ENCODE results near the gene SYS1.

SYS1 gene

GRCh38 chr20:45354423-45355208 lies 8.3 kb upstream of the SYS1 start:
- Histone ChIP-seq H3K27me3 (ENCODE audit: control insufficient read depth in 1 of 2, insufficient read depth in 2 of 2, low read length in 2 of 2) (no peaks in the 10 kb centered on the region), H3K9me3 (ENCODE audit: control insufficient read depth in 1 of 2, low read length in 2 of 2) (no peaks in the 10 kb centered on the region), H3K4me3 (ENCODE audit: low read depth in 1 of 2, low read length in 2 of 2) (no peak overlapping the region), H3K27ac (ENCODE audit: low read depth, low read length) (no peak overlapping the region), H3K9ac (ENCODE audit: low read depth in 1 of 2, low read length in 2 of 2) (no peak overlapping the region), H3K36me3 (ENCODE audit: control insufficient read depth in 1 of 2, insufficient read depth in 2 of 2, low read length in 2 of 2) (no peaks in the 10 kb centered on the region), H3K4me1 (ENCODE audit: control insufficient read depth in 1 of 2, insufficient read depth in 2 of 2, low read length in 2 of 2) (peaks cover 16 to 22% of the 10 kb centered on the region in 2 donors)

DNA sequence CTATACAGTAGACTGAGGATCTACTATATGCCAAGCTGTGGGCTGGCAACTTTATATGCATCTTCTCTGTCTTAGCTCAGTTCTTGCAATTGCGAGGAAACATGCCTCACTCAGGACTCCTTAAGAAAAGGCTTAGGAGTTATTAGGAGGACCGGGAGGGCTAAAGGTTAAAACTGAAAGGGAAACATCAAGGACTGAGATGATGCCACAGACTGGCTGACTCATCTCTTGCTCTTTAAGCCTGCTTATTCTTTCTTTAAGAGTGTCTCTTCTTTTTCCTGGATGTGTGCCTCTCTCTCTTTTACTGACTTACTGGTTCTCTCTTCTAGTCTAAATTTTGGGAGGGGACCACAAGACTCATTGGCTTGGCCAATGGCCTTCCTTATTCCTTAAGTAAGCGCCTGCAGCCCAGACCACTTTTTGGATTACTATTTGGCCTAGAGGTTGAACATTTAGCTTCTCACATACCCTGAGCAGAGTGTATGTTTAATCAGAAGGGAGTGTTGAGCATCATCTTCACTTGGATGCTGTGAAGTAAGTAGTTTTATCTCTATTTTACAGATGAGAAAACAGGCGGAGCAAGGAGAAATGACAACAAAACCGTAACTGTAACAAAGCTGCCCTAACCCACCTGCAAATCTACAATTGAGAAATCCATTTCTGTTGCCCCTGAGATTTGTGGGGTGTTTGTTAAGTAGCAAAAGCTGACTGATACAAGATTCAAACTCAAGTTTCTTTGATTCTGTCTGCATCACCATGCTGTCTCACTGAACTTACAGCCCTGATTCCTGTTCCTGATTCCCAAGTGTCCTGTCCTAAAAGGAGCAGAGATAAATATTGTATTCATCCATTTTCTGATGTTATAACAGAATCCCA lies 7.5 kb upstream of the SYS1 start:
- Histone ChIP-seq H3K9me3 (ENCODE audit: control insufficient read depth in 1 of 2, low read length in 2 of 2) (no peaks in the 10 kb centered on the region), H3K27ac (ENCODE audit: low read depth, low read length) (no peak overlapping the region), H3K4me1 (ENCODE audit: control insufficient read depth in 1 of 2, insufficient read depth in 2 of 2, low read length in 2 of 2) (peaks cover 23 to 27% of the 10 kb centered on the region in 2 donors), H3K27me3 (ENCODE audit: control insufficient read depth in 1 of 2, insufficient read depth in 2 of 2, low read length in 2 of 2) (no peaks in the 10 kb centered on the region), H3K4me3 (ENCODE audit: low read depth in 1 of 2, low read length in 2 of 2) (no peak overlapping the region), H3K36me3 (ENCODE audit: control insufficient read depth in 1 of 2, insufficient read depth in 2 of 2, low read length in 2 of 2) (no peaks in the 10 kb centered on the region), H3K9ac (ENCODE audit: low read depth in 1 of 2, low read length in 2 of 2) (no peak overlapping the region)

DNA sequence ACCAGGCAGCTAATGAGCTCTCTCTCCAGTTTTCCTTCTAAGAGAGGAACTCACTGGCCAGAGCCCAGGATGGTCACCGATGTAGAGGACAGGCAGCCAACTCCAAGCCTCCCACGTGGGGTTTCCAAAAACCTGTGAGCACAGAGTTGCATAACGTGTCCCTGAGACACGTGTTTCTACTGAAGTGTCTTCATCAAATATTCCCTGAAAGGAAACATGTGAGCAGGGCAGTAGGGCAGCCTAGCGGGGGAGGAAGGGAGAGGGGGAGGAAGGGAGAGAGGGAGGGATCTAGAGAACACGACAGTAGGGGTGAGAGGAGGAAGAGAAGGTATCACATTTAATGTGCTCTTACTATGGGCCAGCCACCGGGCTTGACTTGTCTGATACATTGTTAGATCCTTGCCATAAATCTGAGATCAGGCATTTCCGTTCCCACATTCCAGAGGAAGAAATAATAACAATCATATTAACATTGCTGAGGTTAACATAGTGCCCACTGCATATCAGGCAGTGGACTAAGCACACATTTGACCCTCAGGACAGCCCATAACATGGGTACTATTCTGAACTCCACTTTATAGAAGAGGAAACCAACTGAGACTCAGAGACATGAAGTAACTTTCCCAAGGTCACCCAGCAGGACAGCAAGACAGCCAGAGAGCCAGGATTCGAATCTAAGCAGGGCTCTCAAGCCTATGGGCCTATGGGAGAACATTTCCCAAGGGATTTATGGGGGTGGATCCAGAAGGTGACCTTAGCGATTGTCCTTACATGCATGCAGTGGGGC lies 4.5 kb upstream of the SYS1 start:
- H3K9ac ChIP-seq (ENCODE audit: low read depth in 1 of 2, low read length in 2 of 2) = no peak overlapping the region
- H3K9me3 ChIP-seq (ENCODE audit: control insufficient read depth in 1 of 2, low read length in 2 of 2) = no peaks in the 10 kb centered on the region
- no peaks in the 10 kb centered on the region for H3K27me3 ChIP-seq (ENCODE audit: control insufficient read depth in 1 of 2, insufficient read depth in 2 of 2, low read length in 2 of 2)
- no peaks in the 10 kb centered on the region for H3K36me3 ChIP-seq (ENCODE audit: control insufficient read depth in 1 of 2, insufficient read depth in 2 of 2, low read length in 2 of 2)
- H3K27ac ChIP-seq (ENCODE audit: low read depth, low read length) = peak overlapping the region; percentile 53
- H3K4me3 ChIP-seq (ENCODE audit: low read depth in 1 of 2, low read length in 2 of 2) = no peak overlapping the region
- peaks cover 27 to 29% of the 10 kb centered on the region in 2 donors for H3K4me1 ChIP-seq (ENCODE audit: control insufficient read depth in 1 of 2, insufficient read depth in 2 of 2, low read length in 2 of 2)

DNA sequence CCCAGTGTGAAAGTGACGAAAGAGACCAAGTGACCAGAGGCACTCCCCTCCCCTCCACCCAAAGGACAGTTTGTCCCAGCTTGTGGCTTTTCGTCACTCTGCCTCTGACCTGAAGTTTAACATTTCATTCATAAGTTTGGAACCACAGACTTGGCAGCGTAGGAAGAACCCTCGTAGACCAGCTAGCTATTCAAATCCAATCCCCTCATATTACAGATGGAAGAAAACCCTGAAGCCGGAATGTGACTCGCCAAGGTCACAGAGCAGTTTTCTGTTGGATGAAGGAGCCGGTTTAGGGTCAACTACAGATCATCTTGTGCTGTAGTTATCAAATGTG lies 3.9 kb upstream of the SYS1 start:
- H3K36me3 ChIP-seq (ENCODE audit: control insufficient read depth in 1 of 2, insufficient read depth in 2 of 2, low read length in 2 of 2) = no peaks in the 10 kb centered on the region
- H3K27me3 ChIP-seq (ENCODE audit: control insufficient read depth in 1 of 2, insufficient read depth in 2 of 2, low read length in 2 of 2) = no peaks in the 10 kb centered on the region
- H3K9ac ChIP-seq (ENCODE audit: low read depth in 1 of 2, low read length in 2 of 2) = no peak overlapping the region
- no peak overlapping the region for H3K27ac ChIP-seq (ENCODE audit: low read depth, low read length)
- H3K4me1 ChIP-seq (ENCODE audit: control insufficient read depth in 1 of 2, insufficient read depth in 2 of 2, low read length in 2 of 2) = peaks cover 31 to 35% of the 10 kb centered on the region in 2 donors
- no peak overlapping the region for H3K4me3 ChIP-seq (ENCODE audit: low read depth in 1 of 2, low read length in 2 of 2)
- H3K9me3 ChIP-seq (ENCODE audit: control insufficient read depth in 1 of 2, low read length in 2 of 2) = no peaks in the 10 kb centered on the region

GRCh38 chr20:45359406-45360148 lies 3.4 kb upstream of the SYS1 start:
- Histone ChIP-seq H3K9me3 (ENCODE audit: control insufficient read depth in 1 of 2, low read length in 2 of 2) (no peaks in the 10 kb centered on the region), H3K27me3 (ENCODE audit: control insufficient read depth in 1 of 2, insufficient read depth in 2 of 2, low read length in 2 of 2) (no peaks in the 10 kb centered on the region), H3K36me3 (ENCODE audit: control insufficient read depth in 1 of 2, insufficient read depth in 2 of 2, low read length in 2 of 2) (no peaks in the 10 kb centered on the region), H3K4me3 (ENCODE audit: low read depth in 1 of 2, low read length in 2 of 2) (no peak overlapping the region), H3K9ac (ENCODE audit: low read depth in 1 of 2, low read length in 2 of 2) (no peak overlapping the region), H3K27ac (ENCODE audit: low read depth, low read length) (peak overlapping the region; percentile 13), H3K4me1 (ENCODE audit: control insufficient read depth in 1 of 2, insufficient read depth in 2 of 2, low read length in 2 of 2) (peaks cover 34 to 37% of the 10 kb centered on the region in 2 donors)

- Histone ChIP-seq H3K27ac (ENCODE audit: low read depth, low read length) (no peak overlapping the region), H3K36me3 (ENCODE audit: control insufficient read depth in 1 of 2, insufficient read depth in 2 of 2, low read length in 2 of 2) (peaks cover 9 to 16% of the 10 kb centered on the region in 2 donors), H3K4me3 (ENCODE audit: low read depth in 1 of 2, low read length in 2 of 2) (no peak overlapping the region), H3K9me3 (ENCODE audit: control insufficient read depth in 1 of 2, low read length in 2 of 2) (no peaks in the 10 kb centered on the region), H3K27me3 (ENCODE audit: control insufficient read depth in 1 of 2, insufficient read depth in 2 of 2, low read length in 2 of 2) (no peaks in the 10 kb centered on the region), H3K4me1 (ENCODE audit: control insufficient read depth in 1 of 2, insufficient read depth in 2 of 2, low read length in 2 of 2) (peaks cover 27 to 41% of the 10 kb centered on the region in 2 donors), H3K9ac (ENCODE audit: low read depth in 1 of 2, low read length in 2 of 2) (no peak overlapping the region)
Observed at GRCh38 chr20:45361793-45362192, 1.2 kb upstream of the SYS1 start.

GRCh38 chr20:45363611-45364492 lies 896 bp downstream of the SYS1 start:
- peak overlapping the region; percentile 32 for H3K27ac ChIP-seq (ENCODE audit: low read depth, low read length)

DNA sequence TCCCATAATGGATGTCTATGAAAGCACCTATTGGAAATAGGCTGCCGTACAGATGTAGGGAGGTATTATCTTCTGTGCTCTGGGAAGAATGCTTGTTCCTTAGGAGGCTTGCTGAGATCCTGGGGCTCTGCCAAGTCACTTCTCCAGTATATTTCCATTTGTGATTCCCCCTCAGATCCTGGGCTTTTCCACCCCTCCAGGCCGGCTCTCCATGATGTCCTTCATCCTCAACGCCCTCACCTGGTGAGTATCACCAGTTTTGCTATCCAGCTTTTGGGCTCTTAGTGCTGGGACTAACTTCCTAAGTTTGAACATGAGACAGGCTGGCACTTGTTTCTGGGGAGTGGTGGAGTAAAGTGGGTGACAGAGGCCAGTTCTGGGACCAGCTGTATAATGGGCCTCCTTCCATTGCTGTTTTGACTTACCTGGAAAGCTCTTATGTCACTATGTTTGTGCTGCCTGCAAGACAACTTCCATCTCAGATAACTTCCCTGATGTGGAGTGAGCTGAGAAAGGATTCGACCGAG lies 2.6 kb downstream of the SYS1 start:
- Histone ChIP-seq H3K9me3 (ENCODE audit: control insufficient read depth in 1 of 2, low read length in 2 of 2) (no peaks in the 10 kb centered on the region), H3K4me1 (ENCODE audit: control insufficient read depth in 1 of 2, insufficient read depth in 2 of 2, low read length in 2 of 2) (peaks cover 7 to 44% of the 10 kb centered on the region in 2 donors), H3K9ac (ENCODE audit: low read depth in 1 of 2, low read length in 2 of 2) (no peak overlapping the region), H3K36me3 (ENCODE audit: control insufficient read depth in 1 of 2, insufficient read depth in 2 of 2, low read length in 2 of 2) (peaks cover 27 to 35% of the 10 kb centered on the region in 2 donors), H3K4me3 (ENCODE audit: low read depth in 1 of 2, low read length in 2 of 2) (no peak overlapping the region), H3K27ac (ENCODE audit: low read depth, low read length) (no peak overlapping the region), H3K27me3 (ENCODE audit: control insufficient read depth in 1 of 2, insufficient read depth in 2 of 2, low read length in 2 of 2) (no peaks in the 10 kb centered on the region)

More at GRCh38 chr20:45363611-45364492, 896 bp downstream of the SYS1 start:
- Histone ChIP-seq H3K36me3 (ENCODE audit: control insufficient read depth in 1 of 2, insufficient read depth in 2 of 2, low read length in 2 of 2) (peaks cover 27 to 35% of the 10 kb centered on the region in 2 donors), H3K27me3 (ENCODE audit: control insufficient read depth in 1 of 2, insufficient read depth in 2 of 2, low read length in 2 of 2) (no peaks in the 10 kb centered on the region), H3K9me3 (ENCODE audit: control insufficient read depth in 1 of 2, low read length in 2 of 2) (no peaks in the 10 kb centered on the region), H3K9ac (ENCODE audit: low read depth in 1 of 2, low read length in 2 of 2) (peak overlapping the region; percentile 83 to 94), H3K4me1 (ENCODE audit: control insufficient read depth in 1 of 2, insufficient read depth in 2 of 2, low read length in 2 of 2) (peaks cover 19 to 47% of the 10 kb centered on the region in 2 donors), H3K4me3 (ENCODE audit: low read depth in 1 of 2, low read length in 2 of 2) (peak overlapping the region; percentile 85 to 98)
